ENCODE results near the gene CBARP. TPM values are rescaled to one million over a fixed set of nuclear protein-coding genes. Genes with fewer than 3 reads are reported as not detected.

The CBARP gene
- total RNA-seq, 1 experiment from 2014 or later = 28.4 TPM

- peak overlapping the region; percentile 72; the same call in 1 of the 2 replicates for H3K14ac ChIP-seq (ENCODE audit: insufficient read depth, low read length)
- H3K4me1 ChIP-seq (ENCODE audit: insufficient read depth, low read length) = no peaks in the 10 kb centered on the region; the same call in 1 of the 2 replicates
- H3K18ac ChIP-seq (ENCODE audit: insufficient read length, low read depth, low read length) = peak overlapping the region; percentile 43
- Mint-ChIP-seq H3K36me3 (ENCODE audit: insufficient read depth in 1 of 3, low read depth in 3 of 3) (peaks cover 36 to 49% (median 46%) of the 10 kb centered on the region in 3 experiments), H3K27me3 (ENCODE audit: low read depth) (peaks cover 13% of the 10 kb centered on the region), H3K27ac (peak overlapping the region; percentile 95 to 99 (median 95)), H3K4me1 (peaks cover 51 to 61% of the 10 kb centered on the region in 2 experiments), H3K9me3 (no peaks in the 10 kb centered on the region), H3K4me3 (peak overlapping the region; percentile 85 to 90)
- peaks cover 9% of the 10 kb centered on the region for H3K79me1 ChIP-seq (ENCODE audit: insufficient read depth, low read depth, low read length, poor library complexity, severe bottlenecking)
- no peak overlapping the region for H2AK5ac ChIP-seq (ENCODE audit: insufficient read length, low read length)
- no peaks in the 10 kb centered on the region for H3K27me3 ChIP-seq (ENCODE audit: insufficient read depth, low read length)
- H3K9me3 ChIP-seq (ENCODE audit: control insufficient read depth, low read depth, low read length) = no peaks in the 10 kb centered on the region
- no CpG with 5 or more reads among the region's 8 CpGs for WGBS (ENCODE audit: extremely low coverage, insufficient read length, low lambda C conversion rate)
- H2BK20ac ChIP-seq (ENCODE audit: low read depth, low read length, poor library complexity, severe bottlenecking) = no peak overlapping the region
- no peak overlapping the region for H3K23ac ChIP-seq (ENCODE audit: insufficient read length, low read depth, low read length)
- H3K9ac ChIP-seq (ENCODE audit: extremely low read depth, insufficient read length, low read length) = peak overlapping the region; percentile 86
- no peak overlapping the region for H2BK120ac ChIP-seq (ENCODE audit: low read depth, low read length, poor library complexity, severe bottlenecking)
- no peak overlapping the region for H3K27ac ChIP-seq (ENCODE audit: insufficient read length, low read depth, low read length)
- H4K8ac ChIP-seq (replicated peaks; ENCODE audit: insufficient read length, low read depth, low read length) = no peak overlapping the region
- H3K79me2 ChIP-seq (ENCODE audit: insufficient read depth, low read length) = peaks cover 4% of the 10 kb centered on the region; the same call in 1 of the 2 replicates
- no peak overlapping the region for H2AFZ ChIP-seq (ENCODE audit: low read length)
- TF ChIP-seq CTCF (conservative IDR thresholded peaks at IDR 0.05) = no peak
- H4K5ac ChIP-seq (ENCODE audit: insufficient read length, low read depth, low read length) = no peak overlapping the region
- no peak overlapping the region for H2BK5ac ChIP-seq (ENCODE audit: insufficient read length, low read length)
- H3K56ac ChIP-seq (ENCODE audit: insufficient read length, low read depth, low read length) = no peak overlapping the region
- H4K91ac ChIP-seq (ENCODE audit: insufficient read length, low read depth, low read length) = no peak overlapping the region
- no peak overlapping the region for H2BK15ac ChIP-seq (ENCODE audit: low read depth, low read length)
- no peak overlapping the region for H2BK12ac ChIP-seq (ENCODE audit: insufficient read length, low read depth, low read length)
- peak overlapping the region; percentile 87 for H3K4me2 ChIP-seq (ENCODE audit: insufficient read depth, insufficient read length, low read length)
- no peaks in the 10 kb centered on the region for H4K20me1 ChIP-seq (ENCODE audit: control insufficient read depth, insufficient read depth, insufficient read length)
- no peak overlapping the region for H3K4ac ChIP-seq (ENCODE audit: low read depth, low read length)
- peaks cover 20% of the 10 kb centered on the region for H3K23me2 ChIP-seq (ENCODE audit: insufficient read length, low read depth, low read length, poor library complexity, severe bottlenecking)
- DNase-seq = no peak
- H3T11ph ChIP-seq (ENCODE audit: low read length) = no peak overlapping the region
Observed at GRCh38 chr19:1270213-1270853, 32.5 kb upstream of the CBARP start.

Measured in H9 (cell line).